NCI-H146 treated with DMSO at 0.1 percent for 48 hours (cell line): Measurements from ENCODE around the gene PITPNC1.
"Not testable (repeated sequence)": the region's sequence is repeated elsewhere in the genome, so short reads cannot be mapped to it uniquely, and the experiment has no call there.

ENCODE experiments used
- DNase-seq: peaks from one replicate; lab custom pipeline; 2025; ENCODE audit not compliant: unreplicated experiment; lab: John Stamatoyannopoulos, UW

The PITPNC1 gene

GRCh38 chr17:67606896-67607604 lies 230.0 kb downstream of the PITPNC1 start:
- no peak for DNase-seq

- DNase-seq: no peak
Measured at GRCh38 chr17:67610061-67610460, 233.0 kb downstream of the PITPNC1 start.

GRCh38 chr17:67613961-67614360 lies 236.9 kb downstream of the PITPNC1 start:
- no peak for DNase-seq

- DNase-seq: no peak
Measured at GRCh38 chr17:67615011-67615561, 238.0 kb downstream of the PITPNC1 start.

GRCh38 chr17:67615736-67616135 lies 238.7 kb downstream of the PITPNC1 start:
- DNase-seq: no peak

- DNase-seq: no peak
Measured at GRCh38 chr17:67617304-67617899, 240.3 kb downstream of the PITPNC1 start.

- no peak for DNase-seq
Measured at GRCh38 chr17:67619555-67619954, 242.5 kb downstream of the PITPNC1 start.

GRCh38 chr17:67620088-67620487 lies 243.0 kb downstream of the PITPNC1 start:
- DNase-seq: no peak

- no peak for DNase-seq
Measured at GRCh38 chr17:67620636-67621035, 243.6 kb downstream of the PITPNC1 start.

- no peak for DNase-seq
Measured at GRCh38 chr17:67623767-67624166, 246.7 kb downstream of the PITPNC1 start.

GRCh38 chr17:67624886-67625656 lies 248.0 kb downstream of the PITPNC1 start:
- peak; percentile 60 for DNase-seq

- DNase-seq: no peak
Measured at GRCh38 chr17:67625971-67626370, 248.9 kb downstream of the PITPNC1 start.

- no peak for DNase-seq
Measured at GRCh38 chr17:67628580-67629013, 251.5 kb downstream of the PITPNC1 start.

- peak; percentile 28 for DNase-seq
Measured at GRCh38 chr17:67629971-67630320, 252.9 kb downstream of the PITPNC1 start.

- not testable (repeated sequence) for DNase-seq
Measured at GRCh38 chr17:67630836-67631235, 253.8 kb downstream of the PITPNC1 start.

- DNase-seq: no peak
Measured at GRCh38 chr17:67632141-67632540, 255.1 kb downstream of the PITPNC1 start.

- DNase-seq: no peak
Measured at GRCh38 chr17:67633751-67634211, 256.7 kb downstream of the PITPNC1 start.

- no peak for DNase-seq
Measured at GRCh38 chr17:67635681-67636080, 258.6 kb downstream of the PITPNC1 start.

GRCh38 chr17:67636312-67636711 lies 259.2 kb downstream of the PITPNC1 start:
- DNase-seq: no peak

- DNase-seq: no peak
Measured at GRCh38 chr17:67636834-67637520, 259.9 kb downstream of the PITPNC1 start.
